HG02981 (cell line): ENCODE measurements around the gene ZFAND3.
"Not testable (repeated sequence)": the region's sequence is repeated elsewhere in the genome, so short reads cannot be mapped to it uniquely, and the experiment has no call there.

Experiments
- ATAC-seq: cut with Tn5 transposase; IDR thresholded peaks from one replicate; pipeline ENCODE4 v1.9.1; 2021; ENCODE audit warnings: mild to moderate bottlenecking, moderate library complexity; ENCODE audit not compliant: unreplicated experiment

ZFAND3 gene

DNA sequence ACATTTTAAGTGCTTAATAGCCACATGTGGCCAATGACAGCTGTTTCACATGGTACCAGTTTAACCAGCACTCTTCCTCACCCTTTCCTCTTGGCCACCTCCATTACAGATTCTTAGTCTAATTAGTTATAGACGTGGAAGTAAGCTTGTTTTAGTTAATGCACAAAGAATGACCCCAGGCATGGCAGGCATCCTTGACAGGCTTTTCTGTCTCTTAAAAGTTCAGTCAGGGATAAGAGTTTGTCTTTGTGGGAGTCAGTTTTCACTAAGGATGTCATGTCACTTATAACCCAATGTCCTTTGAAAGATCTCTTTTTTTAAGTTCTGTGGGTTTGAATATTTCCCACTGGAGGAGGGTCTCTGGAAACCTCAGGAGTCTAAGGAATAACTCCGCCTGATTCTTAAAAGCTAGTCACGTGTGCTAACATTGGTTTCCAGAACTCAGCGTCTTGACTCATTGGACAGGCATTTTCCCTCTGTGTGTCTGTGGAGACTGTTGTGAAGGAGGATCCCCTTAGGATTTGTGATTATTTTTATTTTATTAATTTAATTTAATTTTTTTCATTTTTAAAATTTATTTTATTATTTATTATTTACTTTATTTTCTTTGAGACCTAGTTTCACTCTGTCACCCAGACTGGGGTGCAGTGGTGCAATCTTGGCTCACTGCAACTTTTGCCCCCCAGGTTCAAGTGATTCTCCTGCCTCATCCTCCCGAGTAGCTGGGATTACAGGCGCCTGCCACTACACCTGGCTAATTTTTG is 171.4 kb downstream of the ZFAND3 start:
- no peak for ATAC-seq

DNA sequence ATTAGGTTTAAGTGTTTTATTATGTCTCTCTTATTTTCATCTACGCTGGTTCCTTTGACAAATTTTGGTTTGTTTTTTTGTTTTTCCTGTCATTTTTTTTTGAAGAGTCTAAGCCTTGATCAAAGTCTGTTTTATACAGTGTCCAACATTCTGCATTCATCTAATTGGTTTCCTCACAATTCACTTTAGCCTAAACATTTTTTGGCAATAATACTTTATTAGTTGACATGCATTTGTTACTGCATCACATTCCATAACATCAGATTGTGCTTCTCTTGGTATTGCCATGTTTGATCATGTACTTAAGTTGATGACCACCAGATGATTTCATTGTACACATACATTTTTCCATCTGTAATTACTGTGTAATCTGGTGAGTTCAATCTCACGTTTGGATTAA is 173.2 kb downstream of the ZFAND3 start:
- ATAC-seq: no peak

DNA sequence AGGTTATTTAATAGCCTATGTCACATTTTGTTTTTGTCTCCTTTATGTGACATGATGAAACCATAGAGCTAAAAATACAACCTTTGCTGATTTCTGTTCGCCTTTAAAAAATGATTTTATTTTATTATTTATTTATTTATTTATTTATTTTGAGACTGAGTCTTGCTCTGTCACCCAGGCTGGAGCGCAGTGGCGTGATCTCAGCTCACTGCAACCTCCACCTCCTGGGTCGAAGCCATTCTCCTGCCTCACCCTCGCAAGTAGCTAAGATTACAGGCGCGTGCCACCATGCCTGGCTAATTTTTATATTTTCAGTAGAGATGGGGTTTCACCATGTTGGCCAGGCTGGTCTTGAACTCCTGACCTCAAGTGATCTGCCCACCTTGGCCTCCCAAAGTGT is 173.7 kb downstream of the ZFAND3 start:
- not testable (repeated sequence) for ATAC-seq

DNA sequence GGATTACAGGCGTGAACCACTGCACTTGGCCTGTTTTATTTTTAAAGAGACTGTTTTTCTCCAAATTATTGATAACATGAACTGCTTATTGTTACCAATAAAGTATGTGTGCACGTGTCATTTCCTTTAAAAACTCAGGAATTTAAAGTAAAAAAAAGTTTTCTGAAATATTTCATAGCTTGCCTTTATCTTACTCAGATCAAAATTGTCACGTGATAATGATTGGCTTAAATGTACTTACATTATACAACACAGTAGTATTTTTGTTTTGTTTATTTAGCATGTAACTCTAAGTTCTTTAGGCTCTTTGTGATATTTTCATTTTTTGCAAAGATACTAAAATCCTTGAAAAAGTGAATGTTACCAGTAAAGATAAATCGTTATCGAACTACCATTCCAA is 174.1 kb downstream of the ZFAND3 start:
- no peak for ATAC-seq

DNA sequence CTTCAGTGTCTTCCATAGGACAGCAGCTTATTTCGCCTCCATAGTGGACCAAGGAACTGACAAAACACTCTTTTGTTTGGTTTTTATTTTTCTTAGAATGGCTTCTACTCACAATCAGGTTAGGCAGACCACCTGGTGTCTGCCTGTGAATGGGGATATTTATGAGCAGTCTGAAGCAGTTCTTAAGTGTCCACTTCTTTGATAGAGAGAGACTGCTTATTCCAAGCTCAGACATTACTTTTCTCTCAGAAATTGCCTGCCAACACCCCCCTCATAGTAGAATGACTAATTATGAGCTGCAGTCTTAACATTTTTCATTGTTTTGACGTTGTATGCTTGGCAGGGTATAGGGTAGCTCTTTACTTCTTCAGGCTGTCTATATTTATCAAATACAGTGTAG is 174.7 kb downstream of the ZFAND3 start:
- ATAC-seq: no peak

DNA sequence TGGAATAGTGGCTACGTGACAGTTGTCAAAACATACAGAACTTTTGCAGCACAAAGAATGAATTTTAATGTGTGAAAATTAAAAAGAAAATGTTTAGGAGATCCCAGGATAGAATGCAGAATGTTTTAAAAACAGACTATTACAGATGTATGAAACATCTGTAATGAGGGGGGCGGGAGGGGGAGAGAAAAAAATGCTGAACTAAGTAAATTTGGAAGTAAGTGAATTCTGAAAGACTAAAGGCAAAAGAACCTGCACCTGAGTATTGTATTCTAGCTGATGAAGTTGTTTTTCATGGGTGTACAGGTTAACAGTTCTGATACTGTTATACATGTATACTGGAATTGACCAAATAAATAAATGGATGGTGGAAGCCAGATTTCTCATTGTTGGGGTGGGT is 178.8 kb downstream of the ZFAND3 start:
- ATAC-seq: no peak

DNA sequence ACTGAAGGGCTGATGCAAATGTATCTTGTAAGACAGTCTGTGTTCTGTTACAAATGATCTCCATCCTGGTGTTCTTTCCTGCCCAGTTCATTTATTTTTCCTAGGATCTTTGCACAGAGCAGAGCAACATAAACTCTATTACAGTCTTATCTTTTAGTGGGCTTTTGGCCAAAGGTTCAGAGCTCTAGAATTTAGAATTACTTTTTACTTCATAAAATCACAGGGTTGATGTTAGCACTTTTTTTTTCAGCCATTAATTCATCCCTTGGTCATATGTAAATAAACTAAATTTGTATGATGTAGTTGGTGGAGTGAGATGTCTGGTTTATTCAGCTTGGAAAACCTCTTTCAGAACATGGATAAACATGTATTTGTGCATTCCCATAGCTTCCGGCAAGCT is 181.9 kb downstream of the ZFAND3 start:
- no peak for ATAC-seq

DNA sequence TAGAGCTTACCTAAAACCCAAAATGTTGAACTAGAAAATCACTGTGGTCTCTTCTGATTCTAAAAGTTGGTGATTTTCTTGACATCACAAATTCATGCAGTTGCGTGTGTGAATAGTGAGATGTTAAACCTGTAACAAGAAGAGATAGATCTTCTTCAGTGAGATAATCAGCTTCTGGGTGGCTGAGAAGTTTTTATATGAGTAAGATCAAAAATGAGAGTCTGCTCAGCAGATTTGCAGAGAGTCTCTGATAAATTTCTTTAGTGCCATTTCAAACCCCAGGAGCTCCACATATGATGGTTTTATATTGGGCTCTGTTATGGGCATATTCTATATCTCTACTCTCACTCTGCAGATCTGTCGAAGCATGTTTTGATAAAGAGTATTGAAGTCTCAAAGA is 185.4 kb downstream of the ZFAND3 start:
- no peak for ATAC-seq

DNA sequence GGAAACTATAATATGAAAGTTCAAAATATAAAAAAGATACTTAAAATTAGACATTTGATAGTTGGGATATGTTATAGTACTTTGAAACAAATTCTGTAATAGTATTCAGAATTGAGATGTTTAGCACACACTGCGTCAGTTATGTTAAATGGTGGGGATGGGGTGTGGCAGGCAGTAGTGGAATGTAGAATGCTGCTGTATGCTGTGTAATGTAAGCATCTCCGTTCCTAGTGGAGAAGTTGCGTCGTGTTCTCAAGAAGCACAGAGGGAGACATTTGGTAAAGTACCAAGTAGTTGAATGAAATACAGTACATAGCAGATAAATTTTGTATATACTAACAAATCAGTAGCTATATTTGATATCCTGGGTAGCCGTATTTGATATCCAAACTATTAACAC is 192.4 kb downstream of the ZFAND3 start:
- ATAC-seq: no peak

DNA sequence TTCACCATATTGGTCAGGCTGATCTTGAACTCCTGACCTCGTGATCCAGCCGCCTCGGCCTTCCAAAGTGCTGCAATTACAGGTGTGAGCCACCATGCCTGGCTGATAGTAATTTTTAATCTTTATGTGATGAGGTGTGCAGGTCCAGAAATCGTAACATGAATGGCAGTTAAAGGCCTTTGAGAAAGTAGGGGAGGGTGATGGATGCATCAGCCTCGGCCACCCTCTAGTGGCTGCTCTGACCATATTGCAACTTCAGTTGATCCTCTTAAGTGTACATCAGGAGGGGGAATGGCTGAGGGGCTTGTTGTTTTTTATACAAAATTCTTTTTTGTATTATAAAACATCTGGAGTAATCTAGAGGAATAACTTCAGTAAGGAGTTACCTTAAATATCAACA is 193.0 kb downstream of the ZFAND3 start:
- ATAC-seq: no peak

DNA sequence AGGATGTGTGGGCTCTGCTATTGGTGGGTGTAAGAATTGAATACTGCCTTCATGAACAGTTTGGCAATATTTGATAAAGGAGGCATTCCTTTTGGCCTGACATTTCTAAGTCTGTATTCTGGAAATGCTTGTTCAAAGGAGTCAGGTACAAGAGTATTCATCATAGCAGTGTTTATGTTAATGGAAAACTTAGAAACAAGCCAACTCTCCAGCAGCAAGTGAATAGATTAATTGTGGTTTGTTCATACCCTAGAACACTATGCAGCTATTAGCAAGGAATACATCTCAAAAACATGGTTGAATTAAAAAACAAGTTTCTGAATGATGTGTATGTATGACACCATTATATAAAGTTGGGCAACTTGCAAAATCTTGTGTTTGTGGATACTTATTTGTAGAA is 195.8 kb downstream of the ZFAND3 start:
- no peak for ATAC-seq

DNA sequence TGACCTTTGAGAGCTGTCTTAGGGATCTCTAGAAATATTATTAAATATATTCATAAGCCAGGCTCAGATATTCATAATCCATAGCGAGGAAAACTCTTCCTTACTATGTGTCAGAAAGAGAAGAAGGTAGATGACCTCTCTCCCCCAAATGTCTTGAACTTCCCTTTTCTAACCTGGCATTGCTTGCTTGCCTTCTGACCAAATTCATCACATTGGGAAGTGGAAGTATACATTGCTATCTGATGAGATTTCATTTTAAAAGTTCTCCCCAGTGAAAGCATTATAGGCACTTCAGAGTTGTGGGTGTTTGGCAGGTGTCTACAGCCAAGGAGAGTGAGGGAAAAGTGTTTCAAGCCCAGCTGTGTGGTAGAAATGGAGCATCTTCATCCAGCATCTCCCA is 197.3 kb downstream of the ZFAND3 start:
- ATAC-seq: no peak

DNA sequence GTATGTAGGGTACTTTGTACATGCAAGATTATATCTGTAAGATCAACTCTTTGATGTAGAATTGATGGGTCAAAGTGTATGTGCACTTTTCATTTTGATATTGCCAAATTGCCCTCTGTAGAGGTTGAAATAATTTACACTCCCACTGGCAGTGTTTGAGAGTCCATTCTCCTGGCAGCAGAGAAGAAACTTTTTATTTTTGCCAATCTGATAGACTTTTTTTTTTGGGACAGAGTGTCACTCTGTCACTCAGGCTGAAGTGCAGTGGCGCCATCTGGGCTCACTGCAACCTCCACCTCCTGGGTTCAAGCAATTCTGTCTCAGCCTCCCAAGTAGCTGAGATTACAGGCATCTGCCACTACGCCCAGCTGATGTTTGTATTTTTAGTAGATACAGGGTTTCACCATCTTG is 199.2 kb downstream of the ZFAND3 start:
- ATAC-seq: no peak

DNA sequence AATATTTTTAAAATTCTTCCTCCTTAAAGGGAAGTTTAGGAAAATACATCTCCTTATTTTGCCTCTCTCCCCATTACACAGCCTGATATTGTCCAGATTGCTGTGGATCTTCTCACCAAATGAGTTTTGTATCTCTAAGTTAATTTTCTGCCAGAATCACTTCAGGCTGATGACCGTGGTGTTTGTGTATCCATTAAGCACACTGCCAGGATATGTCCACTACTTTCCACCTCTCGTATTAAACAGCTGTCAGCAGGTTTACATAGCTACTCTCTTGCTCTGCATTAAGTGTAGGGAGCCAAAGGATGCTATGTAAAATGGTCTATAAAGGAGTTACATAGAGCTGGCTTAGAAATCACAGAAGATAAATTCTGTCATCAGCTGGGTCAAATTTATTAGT is 201.1 kb downstream of the ZFAND3 start:
- ATAC-seq: no peak

DNA sequence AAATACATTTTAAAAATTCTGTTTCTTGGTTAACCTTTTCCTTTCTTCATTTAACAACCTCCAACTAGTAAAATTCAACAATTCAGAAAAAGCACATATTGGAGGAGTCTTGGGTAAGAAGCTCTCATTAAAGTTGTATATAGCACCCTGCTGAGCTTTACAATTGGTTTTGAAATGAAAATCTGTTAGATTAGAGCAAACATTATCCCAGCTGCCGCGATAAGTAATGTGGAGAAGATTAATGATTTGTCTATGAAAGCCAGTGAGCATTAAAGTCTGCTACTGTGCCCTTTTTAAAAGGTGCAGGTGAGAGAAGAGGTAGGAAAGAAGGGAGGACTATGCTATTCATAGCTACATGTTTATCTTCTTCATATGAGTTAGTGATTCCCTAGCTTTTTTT is 201.5 kb downstream of the ZFAND3 start:
- ATAC-seq: no peak

DNA sequence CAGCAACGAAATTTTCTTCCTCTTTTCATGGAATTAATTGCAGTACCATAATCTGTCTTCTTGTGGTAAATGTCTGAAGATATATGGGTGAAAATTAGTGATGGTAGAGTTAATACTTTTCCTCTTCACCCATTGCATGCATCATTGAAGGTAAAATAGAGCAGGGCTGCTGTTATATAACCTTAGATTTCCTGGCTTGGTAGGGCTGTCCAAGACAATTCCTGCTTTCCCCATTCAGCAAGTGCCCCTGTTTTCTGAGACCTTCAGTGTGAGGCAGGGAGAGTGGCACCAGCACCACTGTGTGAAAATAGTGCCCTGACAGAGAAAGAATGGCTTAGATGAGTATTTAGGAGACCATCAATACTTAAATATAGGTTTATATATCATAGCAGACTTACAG is 202.0 kb downstream of the ZFAND3 start:
- ATAC-seq: no peak

DNA sequence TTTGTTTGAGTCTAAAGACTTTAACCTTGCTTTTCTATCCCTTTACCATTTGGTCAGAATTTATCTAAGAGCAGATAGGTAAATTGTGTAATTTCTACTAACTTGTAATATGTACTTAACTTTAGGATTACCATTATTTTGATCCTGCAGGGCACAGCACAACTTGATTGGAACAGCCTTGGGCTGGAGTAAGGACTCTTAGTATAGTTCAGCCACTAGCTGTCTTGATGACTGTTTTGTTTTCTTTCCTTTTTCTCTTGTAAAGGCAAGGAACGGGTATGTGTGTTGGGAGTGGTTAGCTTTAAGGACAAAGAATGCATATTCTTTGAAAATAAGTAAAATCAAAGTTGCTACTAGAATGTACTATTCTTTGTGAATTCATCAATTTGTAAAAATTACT is 203.2 kb downstream of the ZFAND3 start:
- no peak for ATAC-seq

DNA sequence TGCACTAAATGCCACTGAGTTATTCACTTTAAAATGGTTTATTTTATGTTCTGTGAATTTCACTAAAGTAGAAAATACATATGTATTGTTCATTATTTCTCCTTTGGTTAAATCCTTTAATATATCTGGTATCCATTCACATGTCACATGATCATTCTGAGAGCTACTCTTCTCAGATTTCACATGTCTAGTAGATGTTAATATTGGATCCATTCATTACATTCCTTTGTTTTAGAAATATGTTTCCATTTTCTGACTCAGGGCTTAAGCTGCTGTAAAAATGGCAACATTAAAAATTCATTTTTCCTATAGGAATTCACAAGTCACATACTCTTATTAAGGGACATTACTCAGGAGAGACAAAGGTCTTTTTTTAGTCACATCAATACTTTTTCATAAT is 205.4 kb downstream of the ZFAND3 start:
- ATAC-seq: no peak

DNA sequence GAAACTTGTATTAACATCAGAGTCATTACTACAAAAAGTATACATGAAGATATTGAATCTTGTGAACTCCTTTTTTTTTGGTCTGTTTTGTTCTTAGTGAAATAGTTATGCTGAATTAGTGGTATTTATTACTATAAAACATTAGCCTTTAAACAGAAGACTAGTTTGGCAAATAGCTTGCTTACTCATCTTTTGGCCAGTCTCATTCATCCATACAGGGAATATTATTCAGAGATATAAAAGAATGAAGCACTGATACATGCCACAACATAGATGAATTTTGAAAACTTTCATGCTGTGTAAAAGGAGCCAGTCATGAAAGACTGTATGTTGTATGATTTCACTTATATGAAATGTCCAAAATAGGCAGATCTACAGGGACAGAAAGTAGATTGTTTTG is 205.9 kb downstream of the ZFAND3 start:
- no peak for ATAC-seq

DNA sequence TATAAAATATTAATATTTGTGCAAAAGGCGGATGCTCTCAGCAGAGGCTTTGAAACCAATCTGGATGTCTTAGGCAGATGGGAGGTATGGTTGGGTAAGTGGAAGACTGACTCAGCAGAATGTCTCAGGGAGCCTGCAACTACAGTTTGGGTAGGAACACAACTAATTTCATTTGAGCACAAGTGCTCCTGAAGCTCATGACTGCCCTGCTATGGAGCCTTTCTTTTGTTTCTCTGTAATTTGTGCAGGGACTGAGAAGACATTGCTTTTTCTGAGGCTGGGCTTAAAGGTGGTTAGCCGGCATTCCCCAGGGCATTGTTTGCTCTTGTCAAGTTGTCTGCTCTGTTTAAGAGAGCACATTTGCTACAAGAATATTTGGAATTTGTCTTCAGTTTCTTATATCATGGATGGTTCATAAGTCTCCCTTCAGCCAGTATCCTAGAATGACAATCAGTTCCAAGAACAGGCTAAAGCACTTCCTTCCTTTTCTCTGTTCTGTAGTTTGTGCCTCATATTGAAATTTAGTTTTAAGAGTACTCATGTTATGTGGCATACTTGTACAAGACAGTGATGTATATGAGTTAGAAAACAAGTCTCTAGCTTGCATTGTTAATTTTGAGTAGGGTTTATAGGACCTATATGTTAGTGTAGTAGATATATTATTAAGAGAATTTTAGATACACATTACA is 208.3 kb downstream of the ZFAND3 start:
- no peak for ATAC-seq

DNA sequence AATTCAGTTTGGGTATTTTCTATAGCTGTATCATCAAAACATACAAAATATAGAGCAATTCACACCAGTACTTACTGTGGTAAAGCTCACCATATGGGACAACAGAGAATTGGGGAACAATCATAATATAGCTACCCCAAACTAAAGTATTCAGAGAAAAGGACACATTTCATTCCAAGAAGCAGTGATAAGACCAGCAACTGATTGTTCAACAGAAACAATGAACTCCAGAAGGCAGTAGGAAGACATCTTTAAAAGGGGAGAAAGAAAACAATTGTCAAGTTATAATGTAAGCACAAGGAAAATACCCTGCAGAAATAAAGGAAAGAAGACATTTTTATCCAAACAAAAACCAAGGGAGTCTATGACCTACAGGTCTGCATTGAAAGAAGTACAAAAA is 210.9 kb downstream of the ZFAND3 start:
- no peak for ATAC-seq

DNA sequence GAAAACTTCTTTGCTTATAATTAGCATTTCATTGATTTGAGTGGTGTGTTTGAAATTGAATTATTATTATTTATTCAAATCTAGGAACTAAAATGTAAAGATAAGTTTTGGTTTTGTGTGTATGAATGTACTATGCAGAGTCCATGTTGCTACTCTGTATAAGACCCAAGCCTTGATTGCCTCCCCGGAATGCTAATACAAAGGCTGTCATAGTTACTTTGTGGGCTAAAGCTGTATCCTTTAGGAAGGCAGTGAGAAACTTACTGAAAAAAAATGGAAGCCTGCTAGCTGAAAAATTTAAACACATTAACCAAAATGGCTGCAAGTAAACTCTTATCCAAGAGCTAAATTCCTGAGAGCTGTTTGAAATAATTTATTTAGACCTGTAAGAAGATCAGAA is 213.3 kb downstream of the ZFAND3 start:
- ATAC-seq: no peak
